DND-41 (cell line): Measurements from ENCODE around the gene ZNF22.

Source experiments
- ATAC-seq: fragments of 200-7000 bp; cut with Tn5 transposase; 3 replicates; pipeline ENCODE4 v1.9.1; 2021; ENCODE audit warnings: low read depth; ENCODE audit not compliant: insufficient read depth
- DNase-seq: peaks from one replicate; pipeline ENCODE4 v3.0.0-alpha.2; 2020
- H2AFZ ChIP-seq: 2 replicates; pipeline ENCODE4 v1.6.0; 2012; ENCODE audit warnings: low read depth, low read length
- H3K27ac ChIP-seq: 2 replicates; pipeline ENCODE4 v1.5.1; 2012; ENCODE audit warnings: low read length, inconsistent platforms
- H3K27me3 ChIP-seq: fragments of 200-600 bp; sonication (generic); 2 replicates; pipeline ENCODE4 v1.6.0; 2012; ENCODE audit warnings: low read length, mild to moderate bottlenecking, inconsistent platforms; ENCODE audit not compliant: insufficient read depth, poor library complexity
- H3K36me3 ChIP-seq: 2 replicates; pipeline ENCODE4 v1.5.1; 2012; ENCODE audit warnings: low read length, inconsistent platforms; ENCODE audit not compliant: insufficient read depth
- H3K4me1 ChIP-seq: 2 replicates; pipeline ENCODE4 v1.5.1; 2012; ENCODE audit warnings: mild to moderate bottlenecking, low read length; ENCODE audit not compliant: insufficient read depth
- H3K4me2 ChIP-seq: 2 replicates; pipeline ENCODE4 v1.6.0; 2012; ENCODE audit warnings: mild to moderate bottlenecking, moderate library complexity, low read length, inconsistent platforms; ENCODE audit not compliant: insufficient read depth
- H3K4me3 ChIP-seq, 2 experiments: fragments of 200-600 bp in 1 of 2; shearing (Covaris generic) in 1 of 2; 2 replicates each; pipeline ENCODE4 v1.5.1; 2012 to 2016; ENCODE audit warnings: inconsistent platforms in 2 of 2, low read length in 2 of 2, mild to moderate bottlenecking in 2 of 2, low read depth in 1 of 2, moderate library complexity in 1 of 2
- H3K79me2 ChIP-seq: 2 replicates; pipeline ENCODE4 v1.6.0; 2012; ENCODE audit warnings: low read length, inconsistent platforms; ENCODE audit not compliant: insufficient read depth
- H3K9ac ChIP-seq: 2 replicates; pipeline ENCODE4 v1.6.0; 2012; ENCODE audit warnings: low read depth, mild to moderate bottlenecking, inconsistent platforms, low read length, moderate library complexity
- H3K9me3 ChIP-seq: 2 replicates; pipeline ENCODE4 v1.5.1; 2012; ENCODE audit warnings: low read length, moderate library complexity, mild to moderate bottlenecking, inconsistent platforms; ENCODE audit not compliant: insufficient read depth, severe bottlenecking
- H4K20me1 ChIP-seq: 2 replicates; pipeline ENCODE4 v1.6.0; 2012; ENCODE audit warnings: low read length; ENCODE audit not compliant: insufficient read depth
- EZH2 ChIP-seq: IDR thresholded peaks from 3 replicates; pipeline ENCODE4 v1.6.1; 2012; ENCODE audit warnings: borderline replicate concordance, low read depth, mild to moderate bottlenecking, moderate library complexity, low read length, inconsistent platforms; ENCODE audit not compliant: severe bottlenecking
- TF ChIP-seq, protein P1 (sequence below): IDR thresholded peaks from 2 replicates; pipeline ENCODE4 v1.5.1; 2012; ENCODE audit warnings: borderline replicate concordance, low read length, moderate library complexity, mild to moderate bottlenecking; ENCODE audit not compliant: poor library complexity, severe bottlenecking; ENCODE audit errors: extremely low read depth

Gene ZNF22

GRCh38 chr10:44981172-44982113 is 19.3 kb upstream of the ZNF22 start:
- H3K4me1 ChIP-seq = no peaks in the 10 kb centered on the region
- no peak for DNase-seq
- H3K4me3 ChIP-seq = no peak overlapping the region
- no peaks in the 10 kb centered on the region for H4K20me1 ChIP-seq
- H3K27me3 ChIP-seq = no peaks in the 10 kb centered on the region
- no peak for ATAC-seq
- H3K79me2 ChIP-seq = no peaks in the 10 kb centered on the region
- H3K27ac ChIP-seq = no peak overlapping the region
- H3K4me2 ChIP-seq = no peak overlapping the region
- no peaks in the 10 kb centered on the region for H3K9me3 ChIP-seq
- TF ChIP-seq, protein P1, sequence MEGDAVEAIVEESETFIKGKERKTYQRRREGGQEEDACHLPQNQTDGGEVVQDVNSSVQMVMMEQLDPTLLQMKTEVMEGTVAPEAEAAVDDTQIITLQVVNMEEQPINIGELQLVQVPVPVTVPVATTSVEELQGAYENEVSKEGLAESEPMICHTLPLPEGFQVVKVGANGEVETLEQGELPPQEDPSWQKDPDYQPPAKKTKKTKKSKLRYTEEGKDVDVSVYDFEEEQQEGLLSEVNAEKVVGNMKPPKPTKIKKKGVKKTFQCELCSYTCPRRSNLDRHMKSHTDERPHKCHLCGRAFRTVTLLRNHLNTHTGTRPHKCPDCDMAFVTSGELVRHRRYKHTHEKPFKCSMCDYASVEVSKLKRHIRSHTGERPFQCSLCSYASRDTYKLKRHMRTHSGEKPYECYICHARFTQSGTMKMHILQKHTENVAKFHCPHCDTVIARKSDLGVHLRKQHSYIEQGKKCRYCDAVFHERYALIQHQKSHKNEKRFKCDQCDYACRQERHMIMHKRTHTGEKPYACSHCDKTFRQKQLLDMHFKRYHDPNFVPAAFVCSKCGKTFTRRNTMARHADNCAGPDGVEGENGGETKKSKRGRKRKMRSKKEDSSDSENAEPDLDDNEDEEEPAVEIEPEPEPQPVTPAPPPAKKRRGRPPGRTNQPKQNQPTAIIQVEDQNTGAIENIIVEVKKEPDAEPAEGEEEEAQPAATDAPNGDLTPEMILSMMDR = no peak
- no peak for TF ChIP-seq EZH2
- H3K9ac ChIP-seq = no peak overlapping the region
- no peaks in the 10 kb centered on the region for H3K36me3 ChIP-seq
- H2AFZ ChIP-seq = no peak overlapping the region

DNA sequence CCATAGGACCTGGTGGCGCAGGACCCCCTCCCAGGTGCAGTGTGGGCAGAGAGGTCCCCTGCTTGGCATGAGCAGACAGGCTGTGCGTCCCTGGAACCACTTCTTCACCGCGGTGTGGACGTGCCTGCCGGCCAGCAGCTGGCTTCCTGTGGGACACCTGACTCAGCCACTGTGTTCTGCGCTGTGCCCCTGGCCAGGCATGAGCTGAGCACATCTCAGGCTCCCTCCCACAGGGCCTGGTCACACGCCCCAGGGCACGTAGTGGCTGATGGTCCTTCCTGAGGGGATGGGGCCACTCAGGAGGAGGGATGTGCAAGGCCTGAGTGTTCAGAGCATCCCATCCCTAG is 18.6 kb upstream of the ZNF22 start:
- Histone ChIP-seq H2AFZ (no peak overlapping the region), H3K4me2 (no peak overlapping the region)

DNA sequence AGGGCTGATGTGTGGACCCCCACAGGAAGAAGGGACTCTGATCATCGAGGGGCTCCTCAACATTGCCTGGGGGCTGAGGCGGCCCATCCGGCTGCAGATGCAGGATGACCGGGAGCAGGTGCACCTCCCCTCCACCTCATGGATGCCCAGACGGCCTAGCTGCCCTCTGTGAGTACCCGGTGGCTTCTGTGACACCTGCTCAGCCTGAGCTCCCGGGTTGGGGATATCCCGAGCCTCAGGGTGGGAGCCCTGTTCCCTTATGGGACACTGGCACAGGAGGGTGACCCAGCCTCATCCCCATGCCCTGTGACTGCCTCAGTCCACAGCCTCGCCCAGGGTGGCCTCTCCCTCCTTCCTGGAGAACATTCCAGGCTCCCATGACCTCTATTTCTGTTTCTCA is 18.2 kb upstream of the ZNF22 start:
- Histone ChIP-seq H3K4me1 (no peaks in the 10 kb centered on the region), H3K9me3 (no peaks in the 10 kb centered on the region), H3K4me3 (no peak overlapping the region), H3K27ac (no peak overlapping the region), H3K36me3 (no peaks in the 10 kb centered on the region), H3K27me3 (no peaks in the 10 kb centered on the region), H4K20me1 (no peaks in the 10 kb centered on the region), H3K4me2 (no peak overlapping the region), H2AFZ (no peak overlapping the region), H3K79me2 (no peaks in the 10 kb centered on the region), H3K9ac (no peak overlapping the region)
- ATAC-seq = no peak
- no peak for DNase-seq
- TF ChIP-seq EZH2 = no peak
- TF ChIP-seq, protein P1 = no peak

More for the DNA sequence above, 18.6 kb upstream of the ZNF22 start:
- Histone ChIP-seq H3K27me3 (no peaks in the 10 kb centered on the region), H3K4me3 (no peak overlapping the region), H3K27ac (no peak overlapping the region), H3K9me3 (no peaks in the 10 kb centered on the region), H4K20me1 (no peaks in the 10 kb centered on the region), H3K36me3 (no peaks in the 10 kb centered on the region), H3K9ac (no peak overlapping the region), H3K79me2 (no peaks in the 10 kb centered on the region), H3K4me1 (no peaks in the 10 kb centered on the region)
- DNase-seq = no peak
- ATAC-seq = no peak
- TF ChIP-seq, protein P1 = no peak
- no peak for TF ChIP-seq EZH2
